UCSD-AML1 (cell line): ENCODE results near the gene AOX1.
"Not testable (repeated sequence)": the region's sequence is repeated elsewhere in the genome, so short reads cannot be mapped to it uniquely, and the experiment has no call there.

Experiments
- DNase-seq: peaks from one replicate; lab custom pipeline; 2025; ENCODE audit not compliant: unreplicated experiment; lab: John Stamatoyannopoulos, UW

Gene AOX1

DNA sequence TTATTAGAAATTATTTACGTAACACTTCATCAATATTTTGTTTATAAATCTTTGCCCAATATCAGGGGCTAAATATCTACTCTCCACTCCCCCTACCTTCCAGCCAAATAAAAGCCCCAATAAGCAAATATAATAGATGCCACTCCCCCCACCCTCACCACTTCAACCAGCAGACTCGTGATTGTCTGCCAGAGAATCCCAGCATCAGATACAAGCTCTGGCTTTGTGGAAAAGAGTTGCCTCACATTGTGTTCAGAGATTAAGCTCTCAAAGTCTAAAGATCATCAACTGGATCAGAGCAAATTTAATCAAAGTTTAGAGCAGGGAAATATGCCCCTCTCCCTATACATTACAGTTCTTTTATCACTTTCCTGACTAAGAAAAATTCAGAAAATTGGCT, 39.5 kb downstream of the AOX1 start:
- DNase-seq: no peak

DNA sequence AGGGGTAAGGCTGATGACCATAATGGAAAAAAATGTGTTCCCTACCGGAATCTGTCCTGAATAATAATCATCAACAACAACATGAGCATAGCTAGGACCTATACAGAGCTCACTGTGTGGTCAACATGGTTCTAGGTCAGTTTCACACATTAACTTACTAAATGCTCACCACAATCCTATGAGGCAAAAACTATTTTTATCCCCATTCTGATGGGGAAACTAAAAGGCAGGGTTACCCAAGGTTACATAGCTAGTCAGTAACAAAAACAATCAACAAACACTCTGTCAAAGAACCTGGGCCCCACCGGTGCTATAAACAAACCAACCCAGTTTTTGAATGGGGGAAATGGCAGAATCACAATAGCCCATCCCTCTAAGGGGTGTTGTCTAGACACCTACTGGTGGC, 40.1 kb downstream of the AOX1 start:
- DNase-seq: no peak

DNA sequence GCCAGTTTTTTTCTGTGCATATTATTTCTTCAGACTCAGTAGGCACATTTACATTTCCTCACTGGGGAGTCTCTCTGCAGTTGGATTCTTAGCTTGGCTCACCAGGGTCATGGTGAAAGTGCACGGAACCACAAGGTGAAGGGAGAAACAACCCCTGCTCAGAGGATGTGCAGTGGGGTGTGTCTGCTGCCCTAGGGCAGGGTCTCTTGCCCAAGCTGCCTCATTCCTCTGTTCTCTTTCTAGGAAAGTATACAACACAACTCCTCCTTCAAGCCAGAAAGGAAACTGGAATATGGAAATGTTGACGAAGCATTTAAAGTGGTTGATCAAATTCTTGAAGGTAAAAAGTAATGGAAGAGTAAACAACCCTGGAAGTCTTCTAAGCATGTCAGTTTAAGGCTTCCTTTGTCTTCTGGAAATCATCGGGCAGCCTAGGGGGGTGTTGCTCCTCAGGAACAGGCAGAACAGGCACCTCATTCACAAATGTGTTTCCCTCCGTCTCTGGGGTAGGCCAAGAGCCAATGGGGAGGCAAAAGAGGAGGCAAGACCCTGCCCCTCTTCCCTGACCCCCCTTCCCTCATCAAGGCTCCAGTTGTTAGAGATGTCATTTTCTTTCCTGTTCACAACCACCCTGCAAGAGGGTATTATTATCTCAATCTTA, 41.4 kb downstream of the AOX1 start:
- no peak for DNase-seq

DNA sequence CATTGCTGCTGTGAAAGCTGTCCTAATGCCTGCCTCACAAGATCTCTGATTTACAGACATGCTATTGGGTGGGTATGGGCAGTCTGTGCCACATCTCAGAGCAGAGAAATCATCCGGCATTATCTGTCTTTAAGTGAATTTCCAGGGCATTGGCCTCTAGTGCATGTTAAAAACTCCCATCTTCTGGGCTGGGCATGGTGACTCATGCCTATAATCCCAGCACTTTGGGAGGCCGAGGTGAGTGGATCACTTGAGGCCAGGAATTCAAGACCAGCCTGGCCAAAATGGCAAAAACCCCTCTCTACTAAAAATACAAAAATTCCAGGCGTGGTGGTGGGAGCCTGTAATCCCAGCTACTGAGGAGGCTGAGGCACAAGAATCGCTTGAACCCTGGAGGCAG, 42.6 kb downstream of the AOX1 start:
- DNase-seq: not testable (repeated sequence)

DNA sequence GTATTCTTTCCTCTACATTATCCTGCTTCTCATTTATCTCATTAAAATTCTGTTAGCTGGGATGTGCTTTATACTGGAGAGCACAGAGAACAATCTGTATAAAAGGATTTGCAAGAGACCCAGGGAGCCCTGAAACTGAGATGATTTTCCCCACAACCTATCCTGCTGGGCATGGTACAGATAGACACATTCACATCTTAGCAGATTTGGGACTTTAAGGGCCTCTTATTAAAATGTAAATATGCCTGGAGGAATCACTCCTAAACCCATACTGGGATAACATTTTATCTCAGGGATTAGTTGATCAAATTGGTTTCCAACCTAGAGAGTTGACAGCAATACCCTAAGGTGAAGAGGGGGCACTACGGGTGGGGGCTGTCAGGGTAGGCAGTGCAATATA, 45.5 kb downstream of the AOX1 start:
- no peak for DNase-seq

DNA sequence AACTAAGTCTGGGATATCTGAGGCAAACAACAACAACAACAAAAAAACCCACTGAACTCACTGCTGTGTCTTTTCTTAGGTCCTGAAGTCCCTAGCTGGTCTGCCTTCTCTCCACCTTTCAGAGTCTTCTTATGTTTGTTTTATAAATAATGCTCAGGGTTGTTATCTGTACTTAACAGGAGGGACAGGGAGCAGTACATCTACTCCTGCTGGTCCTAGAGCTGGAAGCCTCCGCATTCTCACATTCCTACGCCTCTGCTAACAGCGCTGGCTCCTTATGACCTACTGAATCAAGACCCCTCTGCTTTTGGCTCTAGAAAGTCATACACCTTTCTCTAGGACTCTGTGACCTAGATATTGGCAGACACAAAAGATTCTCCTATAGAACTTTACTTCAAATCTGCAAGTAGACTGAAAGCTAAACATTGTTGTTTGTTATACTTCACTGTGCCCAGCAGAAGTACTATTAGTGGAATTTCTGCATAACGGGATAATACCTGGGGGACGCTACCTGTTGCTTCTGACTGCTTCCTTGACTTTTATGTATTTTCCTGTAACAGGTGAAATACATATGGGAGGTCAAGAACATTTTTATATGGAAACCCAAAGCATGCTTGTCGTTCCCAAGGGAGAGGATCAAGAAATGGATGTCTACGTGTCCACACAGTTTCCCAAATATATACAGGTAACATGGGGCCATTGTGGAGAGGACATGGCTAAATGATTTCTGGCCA, 48.6 kb downstream of the AOX1 start:
- no peak for DNase-seq

DNA sequence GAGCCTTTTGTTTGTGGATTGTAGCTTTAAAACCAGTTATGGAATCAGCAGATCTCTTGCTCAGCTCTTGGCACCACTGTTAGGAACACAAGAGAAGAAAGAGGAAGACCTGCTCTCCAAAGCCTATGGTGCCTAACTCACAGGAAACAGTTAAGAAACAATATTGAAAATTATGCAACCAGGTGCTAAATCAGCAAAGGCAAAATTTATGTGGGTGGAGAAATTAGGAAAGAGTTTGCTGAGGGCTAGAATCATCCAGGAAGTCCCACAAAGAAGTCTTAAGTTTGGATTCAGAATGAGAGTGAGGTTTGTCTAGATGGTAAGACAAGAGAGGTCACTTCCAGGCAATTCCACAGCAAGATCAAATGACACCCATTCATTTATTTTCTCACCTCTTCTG, 49.4 kb downstream of the AOX1 start:
- DNase-seq: no peak

DNA sequence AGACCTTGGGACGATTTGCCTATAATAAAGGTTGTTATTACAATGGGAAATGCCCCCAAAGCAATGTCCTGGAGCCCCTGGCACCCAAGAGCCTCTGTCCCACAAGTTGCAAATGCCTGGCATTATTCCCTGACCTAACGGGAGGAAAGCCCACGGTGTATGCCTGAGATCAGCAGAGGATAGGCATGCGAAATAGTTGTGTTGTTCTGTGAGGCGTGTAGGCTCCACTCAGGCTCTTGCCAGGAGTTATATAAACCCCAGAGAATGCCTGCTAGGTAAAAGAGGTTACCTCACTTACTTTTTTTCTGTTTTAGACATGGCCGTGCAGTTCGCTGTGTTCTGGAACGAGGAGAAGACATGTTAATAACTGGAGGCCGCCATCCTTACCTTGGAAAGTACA, 52.1 kb downstream of the AOX1 start:
- DNase-seq: no peak

DNA sequence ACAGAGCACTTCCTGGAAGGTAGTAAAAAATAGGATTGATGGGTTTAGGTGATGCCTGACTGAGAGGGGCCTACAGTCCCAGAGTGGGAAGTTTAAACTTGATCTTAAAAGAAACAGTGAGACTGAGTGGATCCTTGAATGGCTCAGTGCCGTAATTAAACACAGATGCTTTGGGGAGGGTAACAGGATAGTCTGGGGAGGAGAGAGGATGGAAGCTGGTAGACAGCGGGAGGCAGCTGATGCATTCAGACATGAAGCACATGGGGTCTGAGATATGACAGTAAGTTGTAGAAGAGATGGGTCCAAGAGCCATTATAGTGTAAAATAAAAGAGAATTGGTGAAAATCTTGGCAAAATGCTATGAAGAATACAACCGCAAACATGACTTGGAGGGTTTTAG, 54.4 kb downstream of the AOX1 start:
- no peak for DNase-seq

DNA sequence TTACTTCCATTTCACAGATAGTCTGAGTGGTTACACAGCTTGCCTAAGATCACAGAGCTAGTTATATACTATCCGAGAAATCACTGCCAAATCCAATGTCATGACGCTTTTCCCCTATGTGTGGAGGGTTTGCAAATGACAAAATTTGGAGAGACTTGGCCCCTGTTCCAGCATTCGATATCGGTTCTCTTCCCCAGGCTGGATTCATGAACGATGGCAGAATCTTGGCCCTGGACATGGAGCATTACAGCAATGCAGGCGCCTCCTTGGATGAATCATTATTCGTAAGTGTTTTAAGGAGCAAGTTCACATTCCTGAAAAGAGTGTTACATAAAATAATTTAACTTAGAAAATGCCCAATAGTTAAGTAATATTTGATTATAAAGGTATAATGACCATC, 55.1 kb downstream of the AOX1 start:
- no peak for DNase-seq

DNA sequence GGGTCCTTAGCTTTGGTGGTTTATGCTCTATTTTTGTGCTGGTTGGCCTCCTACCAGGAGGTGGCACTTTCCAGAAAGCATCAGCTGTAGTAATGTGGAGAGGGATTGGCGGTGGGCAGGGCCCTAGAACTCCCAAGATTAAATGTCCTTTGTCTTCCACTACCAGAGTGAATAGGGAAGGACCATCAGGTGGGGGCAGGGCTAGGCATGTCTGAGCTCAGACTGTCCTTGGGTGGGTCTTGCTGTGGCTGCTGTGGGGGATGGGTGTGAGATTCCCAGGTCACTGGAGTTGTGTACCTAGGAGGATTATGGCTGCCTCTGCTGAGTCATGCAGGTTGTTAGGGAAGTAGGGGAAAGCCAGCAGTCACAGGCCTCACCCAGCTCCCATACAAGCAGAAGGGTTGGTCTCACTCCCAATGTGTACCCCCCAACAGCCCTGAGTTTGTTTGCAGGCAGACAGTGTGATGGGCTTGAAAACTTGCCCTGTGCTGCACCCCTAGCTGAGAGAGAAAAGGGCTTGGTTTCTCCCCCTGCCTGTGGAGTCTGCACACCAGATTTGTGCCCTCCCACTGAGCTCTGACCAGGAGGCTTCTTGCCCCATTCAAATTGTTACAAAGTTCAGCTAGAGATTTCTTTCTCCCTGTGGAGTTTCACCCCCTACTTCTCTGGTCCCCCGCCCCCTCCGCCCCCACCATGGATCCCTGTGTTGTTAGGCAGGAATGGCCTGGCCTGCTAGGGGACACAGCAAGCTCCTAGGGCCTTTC, 62.9 kb downstream of the AOX1 start:
- not testable (repeated sequence) for DNase-seq

DNA sequence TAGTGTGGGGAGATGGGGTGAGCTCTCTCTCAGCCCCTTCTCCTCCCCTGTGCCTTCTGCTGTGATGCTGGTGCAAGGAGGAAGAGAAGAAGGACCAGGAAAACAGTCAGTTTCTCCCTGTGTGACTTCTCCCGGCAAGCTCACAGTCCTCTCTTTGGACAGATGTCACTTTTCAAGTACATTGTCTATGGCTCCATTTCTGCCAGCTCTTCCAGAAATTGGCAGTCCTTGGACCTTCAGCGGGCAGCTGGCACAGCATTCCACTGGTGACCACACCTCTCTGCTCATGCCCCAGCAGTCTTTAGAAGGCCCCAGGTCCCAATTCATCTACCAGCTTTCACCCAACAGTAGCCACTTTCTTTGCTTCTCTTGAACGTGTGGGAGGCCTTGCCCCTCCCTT, 63.9 kb downstream of the AOX1 start:
- no peak for DNase-seq

DNA sequence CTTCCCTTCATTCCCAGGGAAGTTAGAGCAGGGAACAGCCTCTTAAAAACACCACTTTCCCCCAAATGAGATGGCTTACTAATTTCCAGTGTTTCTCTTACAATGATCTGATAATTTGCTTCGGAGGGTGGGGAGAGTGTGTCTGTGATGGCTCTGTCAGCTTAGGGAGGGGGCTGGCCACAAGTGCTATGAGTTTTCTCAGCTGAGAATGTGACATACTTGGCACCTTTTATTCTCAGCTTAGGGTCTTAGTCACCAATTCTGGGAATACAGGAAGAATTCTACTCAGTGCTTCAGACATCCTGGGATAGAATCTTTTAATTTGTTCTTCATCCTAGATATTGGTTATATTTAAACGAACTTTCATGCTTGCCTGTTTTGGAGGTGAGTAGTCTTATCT, 64.4 kb downstream of the AOX1 start:
- DNase-seq: no peak

DNA sequence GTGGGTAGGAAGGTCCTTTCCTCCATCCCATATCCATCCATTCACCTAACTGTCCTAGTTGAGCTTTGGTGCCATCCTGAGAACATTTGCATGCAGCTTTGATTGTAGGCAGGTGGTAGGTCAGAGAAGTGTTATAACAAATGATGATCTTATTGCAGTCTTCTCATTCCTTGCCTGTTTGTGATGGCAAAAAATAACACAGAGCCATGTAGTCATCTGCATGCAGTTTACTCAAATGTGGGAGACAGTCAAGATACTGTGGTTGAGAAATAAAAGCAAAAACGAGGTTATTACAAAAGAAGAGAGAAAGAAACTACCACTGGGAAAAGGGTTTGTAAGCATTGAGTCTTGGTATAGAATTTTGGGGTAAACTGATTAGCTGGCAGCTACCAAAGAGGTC, 66.3 kb downstream of the AOX1 start:
- DNase-seq: no peak

DNA sequence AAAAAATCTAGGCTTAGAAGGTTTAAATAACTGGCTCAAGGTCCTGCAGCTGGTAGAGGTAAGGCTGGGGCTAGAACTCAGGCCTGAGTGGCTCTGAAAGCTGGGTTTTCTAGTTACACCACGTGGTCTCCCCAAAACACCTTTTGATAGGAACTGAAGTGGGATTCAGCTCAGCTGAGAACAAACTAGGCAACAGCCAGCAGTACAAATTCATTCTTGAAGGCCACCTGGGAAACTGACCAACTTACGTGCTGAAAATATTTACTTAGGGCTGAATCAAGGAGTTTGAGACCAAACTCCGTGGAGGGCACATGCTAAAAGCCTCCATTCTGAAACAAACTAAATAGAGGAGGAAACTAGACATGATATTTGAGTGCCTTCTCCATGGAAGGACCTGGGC, 67.2 kb downstream of the AOX1 start:
- DNase-seq: no peak

DNA sequence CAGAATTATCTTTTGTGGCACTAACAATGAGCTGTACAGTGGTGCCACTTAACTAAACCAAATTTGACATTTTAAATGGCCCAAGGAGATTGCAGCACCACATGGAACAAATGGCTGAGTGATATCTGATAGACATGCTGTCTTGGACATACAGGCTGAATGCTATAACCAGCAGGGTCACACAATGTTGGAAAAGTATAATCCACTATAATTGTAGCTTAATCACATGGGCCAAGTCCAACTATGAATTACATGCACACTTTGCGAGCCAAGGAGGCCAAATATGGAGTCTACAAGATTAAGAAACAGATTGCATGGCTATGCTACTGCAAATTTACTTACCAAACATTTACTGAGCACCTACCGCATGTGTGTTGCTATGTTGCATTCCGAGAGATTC, 69.0 kb downstream of the AOX1 start:
- no peak for DNase-seq

DNA sequence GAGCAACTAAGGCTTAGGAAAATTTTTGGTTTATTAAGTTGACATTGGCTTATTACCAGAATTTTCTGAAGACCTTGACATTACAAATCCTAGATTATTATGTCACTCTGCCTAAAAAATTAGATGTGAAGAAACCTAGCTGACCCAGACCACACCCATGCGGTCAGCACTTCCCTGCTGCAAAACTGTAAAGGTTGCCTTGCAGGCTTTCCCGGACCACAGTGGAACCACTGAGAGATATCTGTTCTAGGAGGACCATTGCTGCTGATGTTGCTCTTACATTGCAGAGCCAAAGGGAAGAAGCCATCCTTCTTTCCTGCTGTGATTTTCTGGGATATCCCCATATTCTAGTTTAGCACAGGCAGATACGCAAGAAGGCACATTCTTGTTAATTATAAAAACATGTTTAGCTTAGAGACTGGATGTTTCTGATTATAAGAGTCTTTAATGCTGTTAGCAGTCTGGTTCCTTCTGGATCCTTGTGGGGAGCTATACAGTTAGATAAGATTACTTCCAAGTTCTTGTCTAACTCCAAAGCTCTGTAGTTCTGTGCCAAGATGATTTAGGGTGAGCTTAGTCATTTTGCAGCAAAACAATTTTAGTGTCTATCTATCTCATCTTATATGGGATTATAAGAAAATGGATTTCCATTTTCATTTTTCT, 70.2 kb downstream of the AOX1 start:
- no peak for DNase-seq

DNA sequence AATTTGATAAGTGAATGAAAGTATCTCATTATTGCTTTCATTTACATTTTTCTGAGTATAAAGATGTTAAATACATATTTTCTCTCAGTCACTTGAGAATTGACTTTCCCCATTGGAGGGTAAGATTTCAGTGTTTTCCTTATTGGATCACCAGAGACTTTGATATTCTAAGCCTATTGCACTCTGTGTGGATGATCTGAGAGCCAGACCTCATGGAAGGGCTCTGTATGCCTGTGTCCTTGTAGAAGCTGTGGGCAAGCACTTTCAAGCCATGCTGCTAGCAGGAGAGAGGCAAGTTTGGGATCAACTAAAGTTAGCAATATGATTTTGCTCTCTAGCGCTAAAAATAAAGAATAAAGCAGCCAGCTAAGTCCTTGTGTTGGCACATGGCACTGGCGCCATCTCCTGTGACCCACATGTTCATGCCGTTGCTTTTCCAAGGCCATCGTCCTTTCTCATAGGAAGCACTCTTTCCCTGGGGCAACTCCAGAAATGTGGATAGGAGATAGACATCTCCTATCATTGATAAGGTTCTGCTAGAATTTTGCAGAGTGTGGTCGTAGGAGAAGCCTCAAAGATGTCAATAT, 72.6 kb downstream of the AOX1 start:
- no peak for DNase-seq

DNA sequence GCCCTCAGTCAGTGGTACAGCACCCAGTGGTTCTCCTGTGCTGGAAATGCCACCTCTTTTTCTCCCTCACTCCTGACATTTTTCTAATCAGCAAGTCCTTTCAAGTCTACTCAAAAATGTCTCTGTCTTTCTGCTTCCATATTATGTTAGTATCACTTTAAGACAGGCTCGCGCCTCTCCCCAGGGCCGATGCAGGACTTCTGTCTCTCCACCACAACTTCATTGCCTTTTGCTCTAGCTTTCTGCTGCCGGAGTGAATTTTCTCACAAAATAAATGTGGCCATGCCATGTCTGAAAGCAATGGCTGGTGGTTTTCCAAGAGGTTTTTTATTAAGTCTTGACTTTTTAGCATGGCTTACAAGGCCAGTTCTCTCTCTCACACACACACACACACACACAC, 73.6 kb downstream of the AOX1 start:
- no peak for DNase-seq

DNA sequence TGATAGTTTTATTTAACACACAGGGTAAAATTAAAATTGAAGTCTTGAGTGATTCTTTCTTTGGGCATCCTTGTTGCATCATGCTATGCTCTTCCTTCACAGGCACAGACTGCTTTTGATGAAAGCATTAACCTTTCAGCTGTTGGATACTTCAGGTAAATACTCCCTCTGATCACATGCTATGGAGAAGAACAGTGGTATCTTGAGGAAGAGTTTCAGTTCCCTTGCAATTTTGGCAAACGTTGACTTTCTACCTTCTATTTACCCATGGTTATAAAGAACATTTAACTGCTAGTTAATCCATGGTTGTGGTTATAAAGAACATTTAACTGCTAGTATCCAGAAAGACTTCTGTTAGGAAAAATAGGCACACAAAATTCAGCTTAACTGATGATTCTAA, 75.7 kb downstream of the AOX1 start:
- no peak for DNase-seq

DNA sequence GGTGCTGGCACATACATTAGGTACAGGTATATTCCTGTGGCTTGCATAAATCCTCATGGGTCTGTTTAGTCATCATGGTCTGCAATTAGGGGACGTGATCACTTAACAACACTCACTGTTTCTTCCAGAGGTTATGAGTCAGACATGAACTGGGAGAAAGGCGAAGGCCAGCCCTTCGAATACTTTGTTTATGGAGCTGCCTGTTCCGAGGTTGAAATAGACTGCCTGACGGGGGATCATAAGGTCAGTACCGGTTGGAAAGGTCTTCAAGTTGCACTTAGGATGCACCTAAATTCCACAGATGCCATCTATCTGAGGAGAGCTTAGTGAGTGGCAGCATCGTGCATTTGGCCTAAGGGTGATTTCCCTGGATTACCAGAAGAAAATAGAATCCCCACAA, 76.9 kb downstream of the AOX1 start:
- no peak for DNase-seq
